HEK293 (cell line): ENCODE measurements around the gene CDC42EP2.

Experiments
- BCL11A ChIP-seq: fragments of 450-650 bp; formaldehyde crosslinking; IDR thresholded peaks from 2 replicates; pipeline ENCODE4 v1.5.1; 2016; ENCODE audit warnings: low read depth, missing biosample characterization, missing genetic modification characterization
- KLF16 ChIP-seq: fragments of 450-650 bp; formaldehyde crosslinking; IDR thresholded peaks from 2 replicates; pipeline ENCODE4 v1.5.1; 2017; ENCODE audit warnings: missing biosample characterization, missing genetic modification characterization
- KLF8 ChIP-seq: fragments of 450-650 bp; formaldehyde crosslinking; IDR thresholded peaks from 2 replicates; pipeline ENCODE4 v1.5.1; 2016; ENCODE audit warnings: missing biosample characterization, missing genetic modification characterization
- SP2 ChIP-seq: fragments of 450-650 bp; formaldehyde crosslinking; IDR thresholded peaks from 2 replicates; pipeline ENCODE4 v1.5.1; 2016; ENCODE audit warnings: missing biosample characterization, missing genetic modification characterization
- TCF7L2 ChIP-seq: IDR thresholded peaks from 2 replicates; pipeline ENCODE4 v1.6.1; 2011; ENCODE audit warnings: low read depth, mild to moderate bottlenecking, inconsistent platforms, low read length, moderate library complexity, borderline replicate concordance
- ZFHX2 ChIP-seq: fragments of 450-650 bp; formaldehyde crosslinking; conservative IDR thresholded peaks from 2 replicates; pipeline ENCODE4 v1.5.1; 2016; ENCODE audit warnings: missing biosample characterization, missing genetic modification characterization
- ZNF114 ChIP-seq: fragments of 450-650 bp; formaldehyde crosslinking; IDR thresholded peaks from 2 replicates; pipeline ENCODE4 v1.5.0; 2017; ENCODE audit warnings: missing biosample characterization, missing genetic modification characterization
- ZNF354C ChIP-seq: fragments of 450-650 bp; formaldehyde crosslinking; IDR thresholded peaks from 2 replicates; pipeline ENCODE4 v1.5.1; 2016; ENCODE audit warnings: missing biosample characterization, missing genetic modification characterization, low read depth, borderline replicate concordance
- ZNF600 ChIP-seq: fragments of 450-650 bp; formaldehyde crosslinking; IDR thresholded peaks from 2 replicates; pipeline ENCODE4 v1.5.1; 2016; ENCODE audit warnings: missing biosample characterization, missing genetic modification characterization
- ZNF621 ChIP-seq: fragments of 450-650 bp; formaldehyde crosslinking; IDR thresholded peaks from 2 replicates; pipeline ENCODE4 v1.5.1; 2017; ENCODE audit warnings: missing biosample characterization, missing genetic modification characterization
- ZNF837 ChIP-seq: fragments of 450-650 bp; formaldehyde crosslinking; IDR thresholded peaks from 2 replicates; pipeline ENCODE4 v1.5.1; 2016; ENCODE audit warnings: missing biosample characterization, missing genetic modification characterization
- TF ChIP-seq, protein P1 (sequence below): fragments of 450-650 bp; formaldehyde crosslinking; IDR thresholded peaks from 2 replicates; pipeline ENCODE4 v1.5.1; 2016; ENCODE audit warnings: missing biosample characterization, missing genetic modification characterization

DNA sequence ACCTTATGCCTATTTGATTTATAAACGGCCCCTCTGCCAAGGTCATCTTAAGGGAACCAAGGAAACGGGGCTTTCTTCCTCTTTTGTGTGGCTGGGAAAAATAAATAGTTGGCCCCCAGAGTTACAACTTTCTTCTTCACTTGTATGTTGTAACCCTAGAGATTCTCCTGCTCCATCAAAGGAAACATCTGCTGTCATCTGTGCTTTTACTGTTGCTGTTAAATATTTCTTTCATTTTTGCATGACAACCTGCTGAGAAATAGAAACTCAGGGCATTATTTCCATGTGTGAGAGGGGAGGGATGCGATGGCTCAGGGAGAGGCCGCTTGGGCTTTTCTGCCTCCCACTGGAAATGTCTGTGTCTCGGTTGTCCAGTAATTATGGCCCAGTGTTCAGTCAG lies 21.8 kb upstream of the CDC42EP2 start:
- TF ChIP-seq KLF8 (tag by site-specific recombination) (no peak), SP2 (tag by site-specific recombination) (no peak), ZFHX2 (no peak), ZNF354C (no peak), KLF16 (tag by site-specific recombination) (no peak), TCF7L2 (no peak), BCL11A (tag by site-specific recombination) (no peak), ZNF114 (tag by site-specific recombination) (no peak), ZNF837 (tag by site-specific recombination) (no peak), ZNF621 (tag by site-specific recombination) (no peak), ZNF600 (tag by site-specific recombination) (no peak)
- TF ChIP-seq, protein P1, sequence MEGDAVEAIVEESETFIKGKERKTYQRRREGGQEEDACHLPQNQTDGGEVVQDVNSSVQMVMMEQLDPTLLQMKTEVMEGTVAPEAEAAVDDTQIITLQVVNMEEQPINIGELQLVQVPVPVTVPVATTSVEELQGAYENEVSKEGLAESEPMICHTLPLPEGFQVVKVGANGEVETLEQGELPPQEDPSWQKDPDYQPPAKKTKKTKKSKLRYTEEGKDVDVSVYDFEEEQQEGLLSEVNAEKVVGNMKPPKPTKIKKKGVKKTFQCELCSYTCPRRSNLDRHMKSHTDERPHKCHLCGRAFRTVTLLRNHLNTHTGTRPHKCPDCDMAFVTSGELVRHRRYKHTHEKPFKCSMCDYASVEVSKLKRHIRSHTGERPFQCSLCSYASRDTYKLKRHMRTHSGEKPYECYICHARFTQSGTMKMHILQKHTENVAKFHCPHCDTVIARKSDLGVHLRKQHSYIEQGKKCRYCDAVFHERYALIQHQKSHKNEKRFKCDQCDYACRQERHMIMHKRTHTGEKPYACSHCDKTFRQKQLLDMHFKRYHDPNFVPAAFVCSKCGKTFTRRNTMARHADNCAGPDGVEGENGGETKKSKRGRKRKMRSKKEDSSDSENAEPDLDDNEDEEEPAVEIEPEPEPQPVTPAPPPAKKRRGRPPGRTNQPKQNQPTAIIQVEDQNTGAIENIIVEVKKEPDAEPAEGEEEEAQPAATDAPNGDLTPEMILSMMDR (tag by site-specific recombination): no peak
